Activated naive CD8-positive, alpha-beta T cell (primary cell): ENCODE data around the gene CPNE1.
"Not testable (repeated sequence)": the region's sequence is repeated elsewhere in the genome, so short reads cannot be mapped to it uniquely, and the experiment has no call there.

ENCODE experiments used
- H3K27ac Mint-ChIP-seq: one replicate; pipeline ENCODE4 v1.8.0; 2021; ENCODE audit warnings: mixed read lengths
- H3K27me3 Mint-ChIP-seq: one replicate; pipeline ENCODE4 v1.8.0; 2021; ENCODE audit warnings: mixed read lengths
- H3K36me3 Mint-ChIP-seq: one replicate; pipeline ENCODE4 v1.8.0; 2021; ENCODE audit warnings: mixed read lengths
- H3K4me1 Mint-ChIP-seq: one replicate; pipeline ENCODE4 v1.8.0; 2021; ENCODE audit warnings: low read depth, mixed read lengths
- H3K4me3 Mint-ChIP-seq: one replicate; pipeline ENCODE4 v1.8.0; 2021; ENCODE audit warnings: mild to moderate bottlenecking, mixed read lengths
- H3K9me3 Mint-ChIP-seq: one replicate; pipeline ENCODE4 v1.8.0; 2021; ENCODE audit warnings: low read depth, mixed read lengths

CPNE1 gene

GRCh38 chr20:35700625-35701148 is 36.0 kb upstream of the CPNE1 start:
- Mint-ChIP-seq H3K4me3 (peak overlapping the region; percentile 99), H3K4me1 (peaks cover 43% of the 10 kb centered on the region), H3K27me3 (no peaks in the 10 kb centered on the region), H3K27ac (peak overlapping the region; percentile 96), H3K9me3 (no peaks in the 10 kb centered on the region), H3K36me3 (peaks cover 5% of the 10 kb centered on the region)

GRCh38 chr20:35699957-35700624 is 35.4 kb upstream of the CPNE1 start:
- Mint-ChIP-seq H3K9me3 (no peaks in the 10 kb centered on the region), H3K27me3 (no peaks in the 10 kb centered on the region), H3K27ac (peak overlapping the region; percentile 96), H3K4me3 (peak overlapping the region; percentile 99), H3K36me3 (peaks cover 5% of the 10 kb centered on the region), H3K4me1 (peaks cover 43% of the 10 kb centered on the region)

- H3K27ac Mint-ChIP-seq: peak within 1 kb of the TSS; percentile 96
- H3K27me3 Mint-ChIP-seq: no peaks in the 10 kb centered on the region
- H3K36me3 Mint-ChIP-seq: peaks cover 3% of the 10 kb centered on the region
- peaks cover 40% of the 10 kb centered on the region for H3K4me1 Mint-ChIP-seq
- H3K4me3 Mint-ChIP-seq: peak within 1 kb of the TSS; percentile 99
- no peaks in the 10 kb centered on the region for H3K9me3 Mint-ChIP-seq
These were observed 34.6 kb upstream of the CPNE1 start, which contains the start of the genes NFS1 and ROMO1 for GRCh38 chr20:35699127-35699956. TSS of gene NFS1 (minus strand) at chr20:35699352. CDS start at chr20:35699288, 64 bp downstream. TSS of gene ROMO1 (plus strand) at chr20:35699405. CDS start at chr20:35699633, 228 bp downstream.

GRCh38 chr20:35698298-35699126 is 33.8 kb upstream of the CPNE1 start:
- no peaks in the 10 kb centered on the region for H3K27me3 Mint-ChIP-seq
- H3K4me3 Mint-ChIP-seq: peak overlapping the region; percentile 99
- H3K27ac Mint-ChIP-seq: peak overlapping the region; percentile 96
- H3K9me3 Mint-ChIP-seq: no peaks in the 10 kb centered on the region
- H3K4me1 Mint-ChIP-seq: peaks cover 39% of the 10 kb centered on the region
- H3K36me3 Mint-ChIP-seq: peaks cover 3% of the 10 kb centered on the region

GRCh38 chr20:35697696-35698297 is 33.1 kb upstream of the CPNE1 start:
- H3K9me3 Mint-ChIP-seq: no peaks in the 10 kb centered on the region
- peaks cover 3% of the 10 kb centered on the region for H3K36me3 Mint-ChIP-seq
- H3K4me3 Mint-ChIP-seq: peak overlapping the region; percentile 99
- H3K27ac Mint-ChIP-seq: peak overlapping the region; percentile 96
- H3K4me1 Mint-ChIP-seq: peaks cover 39% of the 10 kb centered on the region
- H3K27me3 Mint-ChIP-seq: no peaks in the 10 kb centered on the region

GRCh38 chr20:35695978-35696377 is 31.3 kb upstream of the CPNE1 start:
- no peaks in the 10 kb centered on the region for H3K27me3 Mint-ChIP-seq
- no peaks in the 10 kb centered on the region for H3K9me3 Mint-ChIP-seq
- no peak overlapping the region for H3K27ac Mint-ChIP-seq
- H3K4me3 Mint-ChIP-seq: no peak overlapping the region
- H3K36me3 Mint-ChIP-seq: no peaks in the 10 kb centered on the region
- peaks cover 33% of the 10 kb centered on the region for H3K4me1 Mint-ChIP-seq

- no peak overlapping the region for H3K27ac Mint-ChIP-seq
These were observed 30.6 kb upstream of the CPNE1 start for GRCh38 chr20:35695245-35695749.

GRCh38 chr20:35690265-35690664 is 25.6 kb upstream of the CPNE1 start:
- no peak overlapping the region for H3K4me3 Mint-ChIP-seq
- no peaks in the 10 kb centered on the region for H3K27me3 Mint-ChIP-seq
- H3K4me1 Mint-ChIP-seq: no peaks in the 10 kb centered on the region
- H3K9me3 Mint-ChIP-seq: no peaks in the 10 kb centered on the region
- peaks cover 6% of the 10 kb centered on the region for H3K36me3 Mint-ChIP-seq
- no peak overlapping the region for H3K27ac Mint-ChIP-seq

More at GRCh38 chr20:35695245-35695749, 30.6 kb upstream of the CPNE1 start:
- no peaks in the 10 kb centered on the region for H3K9me3 Mint-ChIP-seq
- H3K27me3 Mint-ChIP-seq: no peaks in the 10 kb centered on the region
- H3K36me3 Mint-ChIP-seq: no peaks in the 10 kb centered on the region
- H3K4me1 Mint-ChIP-seq: peaks cover 26% of the 10 kb centered on the region
- H3K4me3 Mint-ChIP-seq: no peak overlapping the region

- not testable (repeated sequence) for H3K27ac Mint-ChIP-seq, H3K27me3 Mint-ChIP-seq, H3K4me1 Mint-ChIP-seq, H3K4me3 Mint-ChIP-seq, H3K9me3 Mint-ChIP-seq, H3K36me3 Mint-ChIP-seq
These were observed 22.2 kb upstream of the CPNE1 start for GRCh38 chr20:35686872-35687271.

GRCh38 chr20:35685368-35685767 is 20.7 kb upstream of the CPNE1 start:
- H3K9me3 Mint-ChIP-seq, H3K4me1 Mint-ChIP-seq, H3K27me3 Mint-ChIP-seq, H3K4me3 Mint-ChIP-seq, H3K36me3 Mint-ChIP-seq, H3K27ac Mint-ChIP-seq: not testable (repeated sequence)

- Mint-ChIP-seq H3K4me3 (no peak overlapping the region), H3K4me1 (no peaks in the 10 kb centered on the region), H3K36me3 (no peaks in the 10 kb centered on the region), H3K27me3 (no peaks in the 10 kb centered on the region), H3K27ac (no peak overlapping the region), H3K9me3 (no peaks in the 10 kb centered on the region)
These were observed 17.3 kb upstream of the CPNE1 start for GRCh38 chr20:35681960-35682359.

GRCh38 chr20:35680452-35681183 is 15.9 kb upstream of the CPNE1 start:
- no peaks in the 10 kb centered on the region for H3K4me1 Mint-ChIP-seq
- H3K27me3 Mint-ChIP-seq: no peaks in the 10 kb centered on the region
- H3K4me3 Mint-ChIP-seq: no peak overlapping the region
- no peaks in the 10 kb centered on the region for H3K9me3 Mint-ChIP-seq
- H3K36me3 Mint-ChIP-seq: no peaks in the 10 kb centered on the region
- no peak overlapping the region for H3K27ac Mint-ChIP-seq

- Mint-ChIP-seq H3K4me1 (no peaks in the 10 kb centered on the region), H3K9me3 (no peaks in the 10 kb centered on the region), H3K36me3 (peaks cover 2% of the 10 kb centered on the region), H3K4me3 (no peak overlapping the region), H3K27ac (no peak overlapping the region), H3K27me3 (no peaks in the 10 kb centered on the region)
These were observed 10.2 kb upstream of the CPNE1 start for GRCh38 chr20:35674921-35675320.

- H3K27me3 Mint-ChIP-seq: no peaks in the 10 kb centered on the region
- H3K36me3 Mint-ChIP-seq: peaks cover 3% of the 10 kb centered on the region
- no peaks in the 10 kb centered on the region for H3K9me3 Mint-ChIP-seq
- H3K27ac Mint-ChIP-seq: no peak overlapping the region
- H3K4me1 Mint-ChIP-seq: no peaks in the 10 kb centered on the region
- H3K4me3 Mint-ChIP-seq: no peak overlapping the region
These were observed 9.2 kb upstream of the CPNE1 start for GRCh38 chr20:35673884-35674283.
